Neuron (in vitro differentiated cells): ENCODE measurements around the gene OTUD5.

Source experiments
- H2AFZ ChIP-seq: one replicate; pipeline ENCODE4 v1.6.1; 2013; ENCODE audit warnings: low read depth, mild to moderate bottlenecking, inconsistent platforms, low read length, moderate library complexity
- H3K27me3 ChIP-seq: one replicate; pipeline ENCODE4 v1.6.1; 2013; ENCODE audit warnings: low read length; ENCODE audit not compliant: insufficient read depth
- H3K36me3 ChIP-seq: one replicate; pipeline ENCODE4 v1.6.1; 2013; ENCODE audit warnings: low read length; ENCODE audit not compliant: insufficient read depth
- H3K4me1 ChIP-seq: one replicate; pipeline ENCODE4 v1.6.1; 2013; ENCODE audit warnings: low read length; ENCODE audit not compliant: insufficient read depth
- H3K4me3 ChIP-seq: 2 replicates; pipeline ENCODE4 v1.5.1; 2013; ENCODE audit warnings: mild to moderate bottlenecking, low read length, moderate library complexity
- H3K9me3 ChIP-seq: one replicate; pipeline ENCODE4 v1.6.1; 2013; ENCODE audit warnings: low read length

The OTUD5 gene

GRCh38 chrX:48919947-48920717, 37.3 kb downstream of the OTUD5 start:
- H3K4me3 ChIP-seq = peak overlapping the region; percentile 50
- H3K36me3 ChIP-seq = peaks cover 22% of the 10 kb centered on the region
- H3K9me3 ChIP-seq = no peaks in the 10 kb centered on the region
- H3K4me1 ChIP-seq = peaks cover 25% of the 10 kb centered on the region
- no peaks in the 10 kb centered on the region for H3K27me3 ChIP-seq
- H2AFZ ChIP-seq = no peak overlapping the region

GRCh38 chrX:48919360-48919841, 38.0 kb downstream of the OTUD5 start:
- peak overlapping the region; percentile 73 for H2AFZ ChIP-seq
- peak overlapping the region; percentile 50 for H3K4me3 ChIP-seq
- no peaks in the 10 kb centered on the region for H3K27me3 ChIP-seq
- H3K9me3 ChIP-seq = no peaks in the 10 kb centered on the region
- peaks cover 25% of the 10 kb centered on the region for H3K4me1 ChIP-seq
- H3K36me3 ChIP-seq = peaks cover 26% of the 10 kb centered on the region

GRCh38 chrX:48918643-48919340, 38.6 kb downstream of the OTUD5 start, which contains the start of gene PIM2:
Gene PIM2, minus strand, starts transcription at chrX:48919024. Its CDS starts 190 bp downstream, at chrX:48918834.
- Histone ChIP-seq H2AFZ (peak within 1 kb of the TSS; percentile 73), H3K4me3 (peak within 1 kb of the TSS; percentile 50), H3K4me1 (peaks cover 25% of the 10 kb centered on the region), H3K36me3 (peaks cover 26% of the 10 kb centered on the region), H3K27me3 (no peaks in the 10 kb centered on the region), H3K9me3 (no peaks in the 10 kb centered on the region)

- Histone ChIP-seq H3K4me3 (peak overlapping the region; percentile 50), H2AFZ (no peak overlapping the region), H3K36me3 (peaks cover 22% of the 10 kb centered on the region), H3K9me3 (no peaks in the 10 kb centered on the region), H3K4me1 (peaks cover 25% of the 10 kb centered on the region), H3K27me3 (no peaks in the 10 kb centered on the region)
Measured at GRCh38 chrX:48918301-48918642, 39.1 kb downstream of the OTUD5 start.

GRCh38 chrX:48917139-48918001, 40.0 kb downstream of the OTUD5 start:
- peaks cover 25% of the 10 kb centered on the region for H3K4me1 ChIP-seq
- H2AFZ ChIP-seq = no peak overlapping the region
- peaks cover 14% of the 10 kb centered on the region for H3K36me3 ChIP-seq
- H3K27me3 ChIP-seq = no peaks in the 10 kb centered on the region
- peak overlapping the region; percentile 50 for H3K4me3 ChIP-seq
- no peaks in the 10 kb centered on the region for H3K9me3 ChIP-seq

- H3K36me3 ChIP-seq = peaks cover 12% of the 10 kb centered on the region
- H3K27me3 ChIP-seq = no peaks in the 10 kb centered on the region
- peaks cover 17% of the 10 kb centered on the region for H3K4me1 ChIP-seq
- no peak overlapping the region for H2AFZ ChIP-seq
- H3K4me3 ChIP-seq = no peak overlapping the region
- no peaks in the 10 kb centered on the region for H3K9me3 ChIP-seq
Measured at GRCh38 chrX:48914593-48915493, 42.6 kb downstream of the OTUD5 start.

GRCh38 chrX:48913605-48914366, 43.6 kb downstream of the OTUD5 start:
- Histone ChIP-seq H3K36me3 (peaks cover 12% of the 10 kb centered on the region), H2AFZ (no peak overlapping the region), H3K4me3 (no peak overlapping the region), H3K27me3 (no peaks in the 10 kb centered on the region), H3K9me3 (no peaks in the 10 kb centered on the region), H3K4me1 (peaks cover 12% of the 10 kb centered on the region)

- H3K9me3 ChIP-seq = no peaks in the 10 kb centered on the region
- H3K27me3 ChIP-seq = no peaks in the 10 kb centered on the region
- peaks cover 12% of the 10 kb centered on the region for H3K36me3 ChIP-seq
- peaks cover 5% of the 10 kb centered on the region for H3K4me1 ChIP-seq
- H3K4me3 ChIP-seq = peak within 1 kb of the TSS; percentile 90
- H2AFZ ChIP-seq = no peak within 1 kb of the TSS
Measured at GRCh38 chrX:48911412-48912182, 45.8 kb downstream of the OTUD5 start, which contains the start of gene SLC35A2. Gene SLC35A2, minus strand, starts transcription at chrX:48911646. Its CDS starts 10 bp downstream, at chrX:48911636.

GRCh38 chrX:48910926-48911411, 46.4 kb downstream of the OTUD5 start:
- H3K27me3 ChIP-seq = no peaks in the 10 kb centered on the region
- H3K9me3 ChIP-seq = no peaks in the 10 kb centered on the region
- H3K36me3 ChIP-seq = peaks cover 15% of the 10 kb centered on the region
- H3K4me1 ChIP-seq = peaks cover 5% of the 10 kb centered on the region
- H3K4me3 ChIP-seq = peak overlapping the region; percentile 90
- no peak overlapping the region for H2AFZ ChIP-seq

- H3K27me3 ChIP-seq = no peaks in the 10 kb centered on the region
- peak overlapping the region; percentile 90 for H3K4me3 ChIP-seq
- peaks cover 17% of the 10 kb centered on the region for H3K36me3 ChIP-seq
- peaks cover 5% of the 10 kb centered on the region for H3K4me1 ChIP-seq
- no peaks in the 10 kb centered on the region for H3K9me3 ChIP-seq
- no peak overlapping the region for H2AFZ ChIP-seq
Measured at GRCh38 chrX:48909703-48910294, 47.6 kb downstream of the OTUD5 start.

GRCh38 chrX:48908600-48908999, 48.8 kb downstream of the OTUD5 start:
- no peaks in the 10 kb centered on the region for H3K9me3 ChIP-seq
- H3K4me3 ChIP-seq = no peak overlapping the region
- H3K4me1 ChIP-seq = peaks cover 5% of the 10 kb centered on the region
- H3K36me3 ChIP-seq = peaks cover 7% of the 10 kb centered on the region
- H2AFZ ChIP-seq = no peak overlapping the region
- H3K27me3 ChIP-seq = no peaks in the 10 kb centered on the region
